Ramos (cell line): Measurements from ENCODE around the gene LHFPL6.

ENCODE experiments used
- in situ Hi-C: fragments of 300-500 bp; cut with MboI; formaldehyde crosslinking; loops from one replicate; pipeline ENCODE4 v1.14.3; 2022; ENCODE audit warnings: low sequenced_read_pairs; ENCODE audit not compliant: unreplicated experiment

Gene LHFPL6

GRCh38 chr13:39525506-39525905 lies 77.5 kb downstream of the LHFPL6 start:
- in situ Hi-C loops = no loop called here

- in situ Hi-C loops = no loop called here
Measured at GRCh38 chr13:39524795-39525194, 78.2 kb downstream of the LHFPL6 start.

- in situ Hi-C loops = no loop called here
Measured at GRCh38 chr13:39522329-39522728, 80.7 kb downstream of the LHFPL6 start.

- in situ Hi-C loops = no loop called here
Measured at GRCh38 chr13:39521701-39522100, 81.3 kb downstream of the LHFPL6 start.

- in situ Hi-C loops = no loop called here
Measured at GRCh38 chr13:39516096-39516495, 86.9 kb downstream of the LHFPL6 start.

GRCh38 chr13:39515224-39515714 lies 87.7 kb downstream of the LHFPL6 start:
- in situ Hi-C loops = no loop called here

- in situ Hi-C loops = no loop called here
Measured at GRCh38 chr13:39512687-39513086, 90.3 kb downstream of the LHFPL6 start.

GRCh38 chr13:39510316-39510695 lies 92.7 kb downstream of the LHFPL6 start:
- in situ Hi-C loops = no loop called here

GRCh38 chr13:39509616-39510315 lies 93.2 kb downstream of the LHFPL6 start:
- in situ Hi-C loops = no loop called here

- in situ Hi-C loops = no loop called here
Measured at GRCh38 chr13:39506559-39507390, 96.2 kb downstream of the LHFPL6 start.

GRCh38 chr13:39505151-39505550 lies 97.8 kb downstream of the LHFPL6 start:
- in situ Hi-C loops = no loop called here

- in situ Hi-C loops = no loop called here
Measured at GRCh38 chr13:39503048-39503447, 99.9 kb downstream of the LHFPL6 start.

GRCh38 chr13:39501702-39502324 lies 101.2 kb downstream of the LHFPL6 start:
- in situ Hi-C loops = no loop called here

GRCh38 chr13:39499604-39500003 lies 103.4 kb downstream of the LHFPL6 start:
- in situ Hi-C loops = no loop called here

- in situ Hi-C loops = no loop called here
Measured at GRCh38 chr13:39498471-39499114, 104.4 kb downstream of the LHFPL6 start.

- in situ Hi-C loops = no loop called here
Measured at GRCh38 chr13:39496506-39496905, 106.5 kb downstream of the LHFPL6 start.

- in situ Hi-C loops = no loop called here
Measured at GRCh38 chr13:39494633-39495032, 108.4 kb downstream of the LHFPL6 start.

GRCh38 chr13:39494006-39494405 lies 109.0 kb downstream of the LHFPL6 start:
- in situ Hi-C loops = no loop called here

GRCh38 chr13:39490136-39490535 lies 112.9 kb downstream of the LHFPL6 start:
- in situ Hi-C loops = no loop called here

GRCh38 chr13:39486758-39487157 lies 116.2 kb downstream of the LHFPL6 start:
- in situ Hi-C loops = no loop called here

GRCh38 chr13:39485314-39485700 lies 117.7 kb downstream of the LHFPL6 start:
- in situ Hi-C loops = no loop called here
